Astrocyte (in vitro differentiated cells and primary cell): ENCODE data around the gene RTL1.

ENCODE experiments used
- CTCF ChIP-seq: IDR thresholded peaks from 2 replicates; pipeline ENCODE4 v1.5.1; 2011; ENCODE audit warnings: low read depth, mild to moderate bottlenecking, inconsistent platforms, low read length, moderate library complexity; ENCODE audit not compliant: insufficient read depth
- EZH2 ChIP-seq: IDR thresholded peaks from 2 replicates; pipeline ENCODE4 v1.6.1; 2012; ENCODE audit warnings: mild to moderate bottlenecking, low read length, inconsistent platforms; ENCODE audit not compliant: insufficient read depth

DNA sequence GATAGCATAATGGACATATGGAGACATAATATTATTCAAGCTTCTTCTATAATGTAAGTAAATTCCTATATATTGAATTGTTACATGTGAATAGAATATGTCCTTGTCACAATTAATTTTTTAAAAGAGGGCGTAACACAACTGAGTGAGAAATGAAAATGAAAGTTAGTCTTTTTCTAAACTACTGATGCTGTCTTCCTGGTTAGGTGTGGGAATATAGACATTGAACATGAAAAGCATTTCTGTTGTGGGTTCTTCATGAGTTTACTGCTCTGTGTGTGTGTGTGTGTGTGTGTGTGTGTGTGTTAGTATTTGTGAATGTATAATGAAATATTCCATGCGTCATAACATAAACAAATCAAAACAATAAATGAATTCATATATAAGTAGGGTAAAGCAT, 40.5 kb upstream of the RTL1 start:
- TF ChIP-seq CTCF (no peak), EZH2 (no peak)
